ENCODE measurements around the gene CHRM5. TPM values are rescaled to one million over a fixed set of nuclear protein-coding genes. Genes with fewer than 3 reads are reported as not detected.

Gene CHRM5
- total RNA-seq, 4 donors from 2014 or later: not detected

DNA sequence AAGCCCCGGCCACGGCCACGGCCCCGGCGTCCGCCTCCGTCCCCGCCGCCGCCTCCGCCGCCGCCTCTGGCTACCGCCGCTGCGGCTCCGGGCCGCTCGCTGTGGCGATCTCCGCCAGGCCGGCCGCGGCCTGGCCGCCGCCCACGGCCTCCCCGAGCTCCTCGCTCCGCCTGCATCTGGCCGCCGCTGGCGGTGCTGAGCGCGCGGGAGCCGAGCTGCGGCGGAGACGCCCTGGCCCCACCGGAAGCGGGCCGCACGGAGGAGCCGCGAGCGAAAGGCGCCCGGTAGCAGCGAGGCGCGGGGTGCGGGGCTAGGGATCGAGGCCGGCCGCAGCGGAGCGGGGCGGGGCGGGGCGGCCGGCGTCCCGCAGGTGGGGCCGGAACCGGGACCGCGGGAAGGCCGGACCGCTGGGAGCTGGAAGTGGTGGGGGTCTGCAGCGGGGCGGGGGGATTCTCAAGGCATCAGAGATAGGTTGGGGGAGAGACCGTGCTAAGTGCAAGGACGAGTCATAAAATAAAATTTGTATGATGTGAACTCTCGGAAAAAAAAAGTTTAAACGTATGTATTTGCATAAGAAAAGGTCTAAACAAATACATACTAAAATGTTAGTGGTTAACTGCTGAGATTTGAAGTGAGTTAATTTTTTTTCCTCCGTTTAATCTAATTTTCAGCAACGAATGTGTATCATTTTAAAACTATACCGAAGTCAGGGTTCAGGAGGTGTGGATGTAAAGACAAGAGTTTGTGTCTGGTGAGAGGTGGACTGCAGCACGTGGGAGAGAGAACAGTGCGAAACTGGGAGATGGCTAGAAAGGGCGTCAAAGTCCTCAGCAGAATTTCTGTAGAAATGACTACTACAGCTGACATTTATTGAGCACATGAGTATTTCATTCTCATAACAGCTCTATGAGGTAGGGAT is 70.8 kb downstream of the CHRM5 start, which contains the start of gene AVEN:
TSS of gene AVEN (minus strand) at position 334 of the 919 bp plus-strand sequence. CDS start at position 176, 158 bp downstream.
- ATAC-seq (ENCODE audit: low FRiP score) (peak; percentile 78), DNase-seq (ENCODE audit: low spot score) (no peak)
- TF ChIP-seq, protein P1, sequence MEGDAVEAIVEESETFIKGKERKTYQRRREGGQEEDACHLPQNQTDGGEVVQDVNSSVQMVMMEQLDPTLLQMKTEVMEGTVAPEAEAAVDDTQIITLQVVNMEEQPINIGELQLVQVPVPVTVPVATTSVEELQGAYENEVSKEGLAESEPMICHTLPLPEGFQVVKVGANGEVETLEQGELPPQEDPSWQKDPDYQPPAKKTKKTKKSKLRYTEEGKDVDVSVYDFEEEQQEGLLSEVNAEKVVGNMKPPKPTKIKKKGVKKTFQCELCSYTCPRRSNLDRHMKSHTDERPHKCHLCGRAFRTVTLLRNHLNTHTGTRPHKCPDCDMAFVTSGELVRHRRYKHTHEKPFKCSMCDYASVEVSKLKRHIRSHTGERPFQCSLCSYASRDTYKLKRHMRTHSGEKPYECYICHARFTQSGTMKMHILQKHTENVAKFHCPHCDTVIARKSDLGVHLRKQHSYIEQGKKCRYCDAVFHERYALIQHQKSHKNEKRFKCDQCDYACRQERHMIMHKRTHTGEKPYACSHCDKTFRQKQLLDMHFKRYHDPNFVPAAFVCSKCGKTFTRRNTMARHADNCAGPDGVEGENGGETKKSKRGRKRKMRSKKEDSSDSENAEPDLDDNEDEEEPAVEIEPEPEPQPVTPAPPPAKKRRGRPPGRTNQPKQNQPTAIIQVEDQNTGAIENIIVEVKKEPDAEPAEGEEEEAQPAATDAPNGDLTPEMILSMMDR (IDR thresholded peaks at IDR 0.05): no peak

DNA sequence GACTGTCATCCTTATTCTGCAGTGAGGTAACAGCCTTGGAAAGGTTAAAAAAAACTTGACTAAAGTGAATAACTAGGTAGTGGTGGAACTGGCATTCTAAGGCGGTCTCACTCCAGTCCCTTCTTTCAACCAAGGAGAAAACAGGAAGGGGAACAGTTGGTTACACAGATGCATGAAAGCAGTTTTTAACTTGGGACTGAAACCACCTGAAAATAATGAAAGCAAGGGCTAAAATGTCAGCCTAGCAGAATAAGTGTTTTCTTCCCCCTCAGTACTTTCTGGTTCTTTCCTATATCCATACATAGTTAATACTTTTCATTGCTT is 71.5 kb downstream of the CHRM5 start:
- TF ChIP-seq, protein P1 (IDR thresholded peaks at IDR 0.05): no peak
- ATAC-seq (ENCODE audit: low FRiP score) (no peak), DNase-seq (ENCODE audit: low spot score) (no peak)

DNA sequence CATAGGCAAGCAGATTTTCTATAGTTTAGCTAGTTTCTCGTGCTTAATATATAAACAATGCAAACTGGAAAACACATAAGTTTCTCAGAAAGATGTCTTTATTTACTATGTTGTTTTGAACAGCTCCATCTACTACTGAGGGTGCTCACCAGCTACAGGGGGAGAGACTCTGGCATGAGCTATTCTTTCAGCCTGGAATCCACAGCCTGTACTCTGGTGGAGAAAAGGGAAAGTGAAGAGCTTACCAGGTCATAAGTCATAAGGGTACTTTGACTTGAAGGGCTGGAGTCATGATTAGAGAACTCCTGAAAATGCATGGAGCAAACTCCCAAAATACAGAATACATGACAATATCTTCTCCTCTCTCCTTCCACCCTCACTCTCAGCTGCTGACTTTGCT is 75.1 kb downstream of the CHRM5 start:
- no peak for DNase-seq (ENCODE audit: low spot score)
- no peak for ATAC-seq (ENCODE audit: low FRiP score)
- TF ChIP-seq, protein P1 (IDR thresholded peaks at IDR 0.05): no peak

DNA sequence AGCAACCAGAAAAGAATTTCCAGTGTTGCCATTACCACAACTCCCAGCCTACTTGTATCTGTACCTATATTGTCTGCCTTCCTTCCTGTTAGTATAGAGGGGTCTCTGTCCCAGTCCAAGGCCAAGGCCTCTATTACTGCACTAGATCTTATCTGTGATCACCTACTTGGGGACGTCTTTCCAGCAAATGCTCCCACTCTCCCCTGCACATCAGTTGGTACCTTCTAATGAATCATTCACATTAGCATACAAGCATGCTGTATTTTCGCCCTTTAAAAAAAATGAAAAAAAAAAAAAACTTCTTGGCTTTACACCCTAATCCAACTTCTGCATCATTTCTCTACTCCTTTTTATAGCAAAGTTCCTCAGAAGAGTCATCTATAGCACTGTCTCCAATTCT is 75.5 kb downstream of the CHRM5 start:
- ATAC-seq (ENCODE audit: low FRiP score) (no peak), DNase-seq (ENCODE audit: low spot score) (no peak)
- TF ChIP-seq, protein P1 (IDR thresholded peaks at IDR 0.05): no peak

DNA sequence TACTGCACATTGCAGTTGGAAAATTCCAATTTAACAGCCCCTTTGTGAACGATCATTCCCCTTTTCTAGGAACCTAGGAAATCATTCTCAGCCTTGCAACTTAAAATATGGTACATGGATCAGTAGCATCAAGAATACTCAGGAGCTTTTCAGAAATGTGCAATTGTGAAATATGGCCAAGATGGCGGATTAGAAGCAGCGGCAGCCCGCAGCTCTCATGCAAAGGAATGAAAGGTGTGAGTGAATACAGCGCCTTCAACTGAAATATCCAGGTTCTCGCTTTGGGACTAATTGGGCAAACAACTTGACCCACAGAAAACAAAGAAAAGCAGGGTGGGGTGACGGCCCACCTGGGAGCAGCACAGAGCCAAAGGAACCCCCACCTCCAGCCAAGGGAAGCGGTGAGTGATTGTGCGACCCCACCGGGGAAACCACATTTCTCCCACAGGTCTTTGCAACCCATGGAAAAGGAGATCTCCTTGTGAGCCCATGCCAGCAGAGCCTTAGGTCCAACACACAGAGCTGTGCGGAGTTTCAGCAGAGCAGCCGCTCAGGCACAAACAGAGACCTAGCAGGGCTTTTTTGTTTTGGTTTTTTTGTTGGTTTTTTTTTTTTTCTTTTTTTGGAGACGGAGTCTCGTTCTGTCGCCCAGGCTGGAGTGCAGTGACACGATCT is 78.3 kb downstream of the CHRM5 start:
- TF ChIP-seq, protein P1 (IDR thresholded peaks at IDR 0.05): no peak
- DNase-seq (ENCODE audit: low spot score) (no peak), ATAC-seq (ENCODE audit: low FRiP score) (no peak)

DNA sequence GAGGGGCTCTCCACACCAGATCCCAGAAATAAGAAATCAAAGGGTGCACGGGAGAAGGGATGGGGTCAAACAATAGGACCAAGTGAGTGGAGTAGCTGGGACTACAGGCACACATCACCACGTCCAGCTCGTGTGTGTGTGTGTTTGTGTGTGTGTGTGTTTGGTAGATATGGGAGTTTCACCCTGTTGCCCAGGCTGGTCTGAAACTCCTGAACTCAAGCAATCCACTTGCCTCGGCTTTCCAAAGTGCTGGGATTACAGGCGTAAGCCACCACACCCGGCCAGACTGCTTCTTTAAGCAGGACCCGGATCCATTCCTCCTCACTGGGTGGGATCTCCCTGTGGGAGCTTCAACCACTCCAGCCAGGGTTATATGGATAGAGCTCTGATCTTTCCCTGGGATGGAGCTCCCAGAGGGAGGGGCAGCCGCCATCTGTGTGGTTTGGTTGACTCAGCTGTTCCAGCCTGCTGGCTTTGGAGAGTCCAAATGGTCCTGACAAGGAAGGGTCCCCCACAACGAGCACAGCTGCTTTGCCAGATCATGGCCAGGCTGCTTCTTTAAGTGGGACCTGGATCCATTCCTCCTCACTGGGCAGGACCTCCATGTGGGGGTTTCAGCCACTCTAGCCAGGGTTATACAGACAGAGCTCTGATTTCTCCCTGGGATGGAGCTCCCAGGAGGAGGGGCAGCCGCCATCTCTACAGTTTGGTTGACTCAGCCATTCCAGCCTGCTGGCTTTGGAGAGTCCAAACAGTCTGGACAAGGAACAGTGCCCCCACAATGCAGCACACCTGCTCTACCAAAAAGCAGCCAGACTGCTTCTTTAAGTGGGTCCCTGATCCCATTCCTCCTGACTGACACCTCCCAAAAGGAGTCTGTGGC is 79.8 kb downstream of the CHRM5 start:
- ATAC-seq (ENCODE audit: low FRiP score): no peak

More for the DNA sequence above, 79.8 kb downstream of the CHRM5 start:
- TF ChIP-seq, protein P1 (IDR thresholded peaks at IDR 0.05): no peak
- no peak for DNase-seq (ENCODE audit: low spot score)
